Epidermal melanocyte (primary cell): ENCODE measurements around the gene MTRF1.
"Not testable (repeated sequence)": the region's sequence is repeated elsewhere in the genome, so short reads cannot be mapped to it uniquely, and the experiment has no call there.

ENCODE experiments used
- DNase-seq: peaks from one replicate; pipeline ENCODE4 v3.0.0; 2011; ENCODE audit warnings: low spot score; ENCODE audit not compliant: insufficient read length

Gene MTRF1

DNA sequence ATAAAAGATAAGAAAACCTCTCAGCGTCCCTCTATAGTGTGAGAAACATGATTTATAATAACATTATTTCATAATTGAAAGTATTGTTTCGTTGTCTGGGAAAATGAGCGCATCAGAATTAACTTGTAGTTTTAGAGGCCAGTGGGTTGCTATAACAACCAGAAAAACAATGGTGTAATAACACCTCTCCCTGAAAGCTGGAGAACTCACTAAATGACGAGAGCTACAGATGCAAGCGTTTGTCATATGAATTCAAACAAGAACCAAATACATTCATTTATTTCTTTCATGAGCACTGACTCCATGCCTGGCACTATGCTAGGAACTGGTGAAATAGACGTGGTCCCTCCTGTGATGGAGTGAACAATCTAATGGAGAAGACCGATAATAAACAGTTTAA, 85.3 kb downstream of the MTRF1 start:
- no peak for DNase-seq

DNA sequence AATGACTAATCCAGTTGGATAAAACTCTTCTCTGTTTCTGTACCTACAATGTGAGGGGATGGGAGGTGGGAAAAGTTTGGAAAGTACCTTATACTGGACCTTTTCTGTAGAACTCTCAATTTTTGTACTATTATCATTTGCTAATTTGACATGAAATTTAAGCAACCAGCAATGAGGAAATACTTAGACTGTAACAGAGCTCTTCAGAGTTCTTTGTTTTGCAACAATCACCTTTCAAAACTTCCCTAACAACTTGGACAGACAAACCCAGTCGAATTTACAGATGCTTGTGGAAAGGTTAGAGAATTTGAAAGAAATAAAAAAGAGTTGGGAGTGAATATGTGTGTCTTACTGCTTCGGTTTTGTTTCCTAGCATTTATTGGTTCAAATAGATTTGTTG, 85.8 kb downstream of the MTRF1 start:
- DNase-seq, result no peak

DNA sequence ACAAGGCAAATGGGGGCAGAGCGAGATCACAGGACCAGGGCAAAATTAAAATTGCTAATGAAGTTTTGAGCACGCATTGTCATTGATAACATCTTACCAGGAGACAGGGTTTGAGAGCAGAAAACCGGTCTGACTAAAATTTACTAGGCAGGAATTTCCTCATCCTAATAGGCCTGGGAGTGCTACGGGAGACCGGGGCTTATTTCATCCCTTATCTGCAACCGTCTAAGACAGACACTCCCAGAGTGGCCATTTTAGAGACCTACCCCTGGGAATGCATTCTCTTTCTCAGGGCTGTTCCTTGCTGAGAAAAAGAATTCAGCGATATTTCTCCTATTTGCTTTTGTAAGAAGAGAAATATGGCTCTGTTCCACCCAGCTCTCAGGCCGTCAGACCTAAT, 87.8 kb downstream of the MTRF1 start:
- DNase-seq, result not testable (repeated sequence)
